Transverse colon (tissue), 4 donors: ENCODE measurements around the gene TGFBR2.

Experiments used
- CTCF ChIP-seq, 5 experiments: fragments of 200-600 bp in 3 of 5; fragments of 450-650 bp in 2 of 5; sonication (generic) in 3 of 5; IDR thresholded peaks; 1 replicate in 2 of 5; 2 replicates in 3 of 5; pipeline ENCODE4 v1.5.1; 2016 to 2017; ENCODE audit warnings: antibody characterized with exemption in 5 of 5, inconsistent platforms in 3 of 5, mild to moderate bottlenecking in 2 of 5, moderate library complexity in 1 of 5
- POLR2AphosphoS5 ChIP-seq, 3 donors: sonication (generic); formaldehyde crosslinking; IDR thresholded peaks; one replicate each; pipeline ENCODE4 v1.6.1; 2016; ENCODE audit warnings: antibody characterized with exemption in 3 of 3

DNA sequence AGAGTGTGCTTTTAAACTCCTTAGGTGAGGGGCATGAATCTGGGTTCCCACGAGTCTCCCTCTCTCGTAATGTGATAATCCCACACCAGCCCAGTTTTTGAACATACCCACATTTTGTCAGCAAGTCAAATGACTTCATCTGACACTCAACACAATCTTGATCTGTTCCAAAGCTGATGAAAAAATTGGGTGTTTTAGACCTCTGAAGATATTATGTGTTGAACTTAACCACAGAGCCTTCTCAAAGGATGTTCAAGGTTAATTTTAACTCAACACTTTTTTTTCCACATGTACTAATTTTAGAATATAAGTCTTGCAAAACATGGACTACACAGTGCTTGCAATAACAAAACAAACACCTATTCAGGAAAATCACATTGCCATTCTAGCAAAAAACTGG lies 123.1 kb downstream of the TGFBR2 start:
- TF ChIP-seq CTCF (IDR thresholded peaks at IDR 0.05) (no peak), POLR2AphosphoS5 (IDR thresholded peaks at IDR 0.05) (no peak)
